NCI-H2029 treated with DMSO at 0.1 percent for 48 hours (cell line): ENCODE measurements around the gene SPATA2.
"Not testable (repeated sequence)": the region's sequence is repeated elsewhere in the genome, so short reads cannot be mapped to it uniquely, and the experiment has no call there.

Experiments used
- DNase-seq: peaks from one replicate; lab custom pipeline; 2025; lab: John Stamatoyannopoulos, UW

SPATA2 gene

DNA sequence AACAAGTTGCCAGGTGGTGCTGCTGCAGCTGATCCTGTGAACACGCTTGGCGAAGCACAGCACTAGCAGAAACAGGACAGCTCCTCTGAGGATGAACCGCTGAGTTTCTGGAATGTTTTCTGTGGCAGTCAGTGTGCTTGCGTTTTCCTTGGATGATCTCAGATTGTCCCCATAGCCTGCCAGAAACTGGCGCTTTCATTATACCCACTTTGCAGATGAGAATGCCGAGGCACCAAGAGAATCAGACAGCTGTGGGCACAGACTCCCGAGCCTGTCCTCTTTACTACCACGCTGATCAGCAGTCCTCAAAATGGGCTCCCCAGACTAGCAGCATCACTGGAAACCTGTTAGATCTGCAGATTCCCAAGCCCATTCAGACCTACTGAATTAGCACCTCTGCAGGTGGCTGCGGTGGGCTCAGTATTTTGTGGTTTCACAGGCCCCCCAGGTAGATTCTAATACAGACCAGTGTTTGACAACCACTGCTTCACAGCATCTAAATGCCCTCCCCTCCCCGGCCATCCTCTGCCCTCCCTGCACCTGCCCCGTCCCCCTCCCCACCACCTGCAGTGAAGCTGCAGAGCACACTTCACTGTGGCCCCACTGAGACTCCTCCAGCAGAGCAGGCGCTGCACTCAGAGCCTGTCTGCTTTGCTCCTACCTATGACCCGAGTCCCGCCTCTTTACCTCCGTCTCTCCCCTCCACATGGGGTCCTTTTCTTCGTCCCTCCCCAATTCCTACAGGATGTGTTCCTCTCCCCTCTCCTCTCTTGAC, 29.6 kb downstream of the SPATA2 start:
- no peak for DNase-seq

DNA sequence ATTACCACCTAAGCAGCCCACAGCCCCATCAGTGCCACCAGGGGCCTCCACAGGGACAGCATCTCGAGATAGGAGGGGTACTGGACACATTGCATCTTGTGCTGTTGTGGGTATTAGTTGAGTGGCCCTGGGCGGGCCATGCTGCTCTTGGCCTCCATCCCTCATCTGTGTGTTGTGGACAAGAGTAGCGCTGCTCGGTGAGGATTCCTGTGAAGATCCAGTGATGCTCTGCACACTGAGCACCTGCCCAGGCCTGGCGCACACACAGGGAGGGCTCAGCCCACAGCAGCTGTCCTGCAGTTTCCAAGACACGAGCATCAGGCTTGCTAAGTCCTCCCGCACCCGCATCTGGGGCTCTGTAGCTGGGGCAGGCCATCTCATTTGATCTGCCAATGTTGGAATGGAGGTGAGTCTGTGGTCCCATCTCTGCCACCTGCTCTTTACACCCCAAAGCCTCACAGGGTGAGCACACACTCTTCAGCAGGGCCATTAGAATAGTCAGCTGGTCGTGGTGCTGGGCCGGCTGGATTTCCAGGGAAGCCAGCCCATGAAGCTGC, 32.0 kb downstream of the SPATA2 start:
- DNase-seq, result no peak

DNA sequence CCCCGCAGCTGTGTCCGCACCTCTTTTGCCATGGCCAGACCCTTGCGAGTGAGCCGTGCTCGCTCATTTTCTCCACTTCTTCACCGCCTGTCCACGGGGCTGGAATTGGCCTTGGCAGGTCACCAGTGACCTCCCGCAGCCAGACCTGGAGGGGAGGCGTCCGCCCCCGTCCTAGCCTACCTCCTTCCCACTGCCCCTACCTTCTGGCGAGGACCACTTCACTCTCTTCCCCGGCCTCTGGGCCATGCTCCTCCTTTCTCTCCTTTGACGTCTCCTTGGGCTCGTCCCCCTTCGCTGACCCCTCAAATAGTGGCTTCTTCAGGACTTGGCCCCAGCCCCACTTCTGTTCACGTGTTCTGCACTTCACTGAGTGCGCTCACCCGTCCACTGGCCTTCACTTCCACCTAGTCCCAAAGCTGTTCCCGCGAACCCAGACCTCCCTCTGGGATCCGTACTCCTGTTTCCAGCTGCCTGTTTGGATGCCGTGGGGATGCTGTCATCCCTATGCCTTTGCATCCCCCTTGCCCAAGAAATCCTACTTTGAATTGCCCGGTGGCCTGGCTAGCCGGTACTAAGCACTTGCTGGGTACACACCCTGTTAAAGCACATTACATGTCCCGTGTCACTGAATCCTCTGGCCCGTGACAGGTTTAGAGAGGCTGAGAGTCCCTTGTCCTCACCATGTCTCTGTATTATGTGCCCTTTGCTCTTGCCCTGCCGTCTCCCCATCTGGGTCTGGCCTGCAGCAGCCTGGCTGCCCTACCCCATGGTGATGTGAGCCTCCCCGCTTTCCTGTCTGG, 33.0 kb downstream of the SPATA2 start:
- DNase-seq, result no peak

DNA sequence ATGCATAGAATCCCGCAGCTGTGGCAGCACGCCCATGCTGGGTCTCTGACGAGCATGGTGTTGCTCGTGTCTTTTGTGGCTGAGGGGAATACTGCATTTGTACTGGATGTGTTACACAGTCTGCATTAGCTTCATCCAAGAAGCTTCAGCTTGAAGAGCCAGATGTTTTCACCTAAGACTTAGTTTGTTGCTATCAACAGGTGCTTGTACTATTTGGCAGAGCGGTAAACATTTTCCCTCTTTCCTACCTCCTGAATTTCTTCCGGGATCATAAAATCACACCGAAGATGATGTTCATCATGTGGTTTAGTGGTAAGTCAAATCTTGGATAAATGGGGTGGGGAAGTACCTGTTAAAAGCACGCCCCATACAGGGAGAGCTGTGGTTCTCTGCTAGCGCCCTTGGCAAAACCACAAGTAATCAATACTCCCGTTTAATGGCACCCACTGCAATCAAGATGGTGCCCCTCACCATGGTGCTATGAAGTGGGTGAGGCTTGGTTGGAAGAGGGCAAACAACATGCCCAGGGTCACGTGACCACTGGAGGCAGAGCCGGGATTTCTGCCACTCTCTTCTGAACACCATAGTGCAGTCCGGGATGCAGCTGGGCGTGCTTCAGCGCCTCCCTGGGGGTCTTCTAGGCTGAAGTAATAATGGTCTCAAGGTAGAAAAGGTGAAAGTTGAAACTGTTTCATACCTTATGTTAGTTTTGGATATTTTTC, 34.4 kb downstream of the SPATA2 start:
- no peak for DNase-seq

DNA sequence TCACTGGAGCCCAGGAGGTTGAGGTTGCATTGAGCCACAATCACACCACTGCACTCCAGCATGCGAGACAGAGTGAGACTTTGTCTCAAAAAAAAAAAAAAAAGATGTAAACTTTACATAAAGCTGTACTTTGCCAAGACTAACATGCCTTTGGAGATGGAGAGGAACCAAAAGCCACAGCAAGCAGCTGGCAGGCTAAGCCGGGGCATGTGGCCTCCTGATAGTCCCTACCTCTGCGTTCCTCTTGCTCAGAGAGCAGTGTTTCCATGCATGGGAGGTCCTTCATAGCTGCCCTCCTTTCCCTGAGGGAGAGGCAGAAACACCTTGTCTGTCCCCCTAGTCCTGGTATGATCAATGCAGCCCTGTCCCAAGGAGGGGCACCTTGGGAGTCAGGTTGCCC, 35.2 kb downstream of the SPATA2 start:
- no peak for DNase-seq

DNA sequence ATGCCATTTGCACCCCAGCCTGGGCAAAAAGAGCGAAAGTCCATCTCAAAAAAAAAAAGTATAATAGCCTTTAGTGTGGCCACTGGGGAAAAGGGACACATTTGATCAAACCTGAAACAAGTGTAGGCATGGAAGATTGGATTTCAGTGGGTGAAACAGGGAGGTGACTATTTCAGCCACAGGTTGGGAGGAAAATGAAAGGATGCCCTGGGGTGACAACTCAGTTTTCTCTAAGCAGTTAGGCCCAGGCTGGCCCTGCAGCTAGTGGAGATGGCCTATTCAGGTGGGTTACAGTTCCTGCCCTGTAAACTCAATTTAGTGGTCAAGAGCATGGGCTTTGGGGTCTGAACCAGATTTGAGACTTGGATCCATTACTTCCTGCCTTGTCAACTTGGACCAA, 36.4 kb downstream of the SPATA2 start:
- DNase-seq, result no peak

DNA sequence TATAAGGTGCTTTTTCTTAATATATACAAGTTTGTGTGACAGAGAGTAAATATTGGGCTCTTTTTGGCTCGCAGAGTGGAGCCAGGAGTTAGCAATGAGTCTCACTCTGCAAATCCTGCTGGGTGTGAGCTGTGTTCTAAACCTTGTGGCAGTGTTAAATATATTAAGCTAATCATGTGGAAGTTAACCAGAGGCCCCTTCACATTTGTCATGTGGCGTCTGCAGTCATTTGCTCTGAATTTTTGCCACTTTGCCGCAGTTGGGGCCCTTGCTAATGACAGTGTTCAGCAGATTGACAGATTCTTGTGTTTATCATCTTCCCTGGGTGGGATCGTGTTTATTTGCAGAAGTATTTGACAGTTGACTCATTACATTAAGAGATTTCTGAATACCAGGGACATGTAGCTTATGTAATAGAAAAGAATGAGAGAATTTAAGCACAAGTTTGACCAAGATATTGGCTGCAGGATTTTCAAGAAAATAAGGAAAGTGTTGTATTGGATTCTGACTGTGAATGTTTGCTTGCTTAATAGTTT, 37.9 kb downstream of the SPATA2 start:
- DNase-seq, result no peak

DNA sequence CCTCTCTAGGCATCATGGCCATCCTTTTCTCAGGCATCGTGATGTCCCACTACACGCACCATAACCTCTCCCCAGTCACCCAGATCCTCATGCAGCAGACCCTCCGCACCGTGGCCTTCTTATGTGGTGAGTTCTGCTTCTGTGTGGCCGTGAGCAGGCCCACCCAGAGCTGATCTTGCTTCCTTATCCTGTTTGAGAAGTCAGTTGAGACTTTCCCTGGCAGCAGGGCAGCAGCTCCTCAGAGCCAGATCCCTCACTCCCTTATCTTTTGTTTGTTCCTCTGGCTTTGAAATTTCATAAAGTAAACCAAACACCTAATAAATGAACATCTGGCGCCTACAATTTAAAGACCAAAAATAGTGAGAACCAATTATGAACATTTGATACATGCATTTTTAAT, 40.6 kb downstream of the SPATA2 start:
- no peak for DNase-seq

DNA sequence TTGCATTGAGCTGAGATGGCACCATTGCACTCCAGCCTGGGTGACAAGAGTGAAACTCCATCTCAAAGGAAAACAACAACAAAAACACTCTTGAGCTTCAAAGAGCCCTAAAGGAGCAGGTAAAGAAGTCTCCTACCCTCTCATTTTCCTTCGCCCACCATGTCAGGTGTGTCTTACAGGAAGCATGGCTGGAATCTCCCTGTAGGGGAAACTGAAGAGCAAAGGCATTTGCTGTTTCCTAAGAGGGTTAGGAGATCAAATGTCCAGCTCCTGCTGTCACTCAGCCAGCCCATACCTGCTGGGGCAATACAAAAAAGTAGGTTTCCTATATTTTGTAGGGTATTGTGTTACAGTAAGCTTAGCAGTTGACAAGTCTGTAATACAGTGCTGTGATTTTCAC, 43.3 kb downstream of the SPATA2 start:
- DNase-seq, result no peak

DNA sequence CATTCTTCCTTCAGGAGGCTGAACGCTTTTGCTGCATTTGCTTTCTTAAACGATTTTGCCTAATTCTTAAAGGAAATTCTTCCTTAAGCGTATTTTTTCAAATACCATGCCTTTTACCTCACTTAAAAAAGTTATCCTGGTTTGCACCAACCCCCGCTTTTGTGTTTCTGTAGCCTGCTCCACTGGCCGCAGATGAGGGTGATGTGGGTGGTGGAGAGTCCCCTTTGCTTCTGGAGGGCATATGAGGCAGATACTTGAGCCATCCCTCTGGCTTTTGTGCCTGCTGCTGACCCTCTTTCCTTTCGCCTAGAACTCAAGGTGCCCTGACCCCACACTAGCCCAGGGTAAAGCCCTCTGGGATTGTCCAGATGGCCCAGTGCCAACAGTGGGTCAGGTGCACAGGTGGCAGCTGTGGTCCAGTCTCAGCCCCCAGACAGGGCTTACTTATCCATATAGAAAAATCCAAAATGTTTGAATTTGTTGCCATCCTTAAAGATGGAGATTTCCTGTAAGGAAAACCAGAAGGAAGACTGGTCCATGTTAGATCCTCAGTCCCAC, 43.9 kb downstream of the SPATA2 start:
- no peak for DNase-seq

DNA sequence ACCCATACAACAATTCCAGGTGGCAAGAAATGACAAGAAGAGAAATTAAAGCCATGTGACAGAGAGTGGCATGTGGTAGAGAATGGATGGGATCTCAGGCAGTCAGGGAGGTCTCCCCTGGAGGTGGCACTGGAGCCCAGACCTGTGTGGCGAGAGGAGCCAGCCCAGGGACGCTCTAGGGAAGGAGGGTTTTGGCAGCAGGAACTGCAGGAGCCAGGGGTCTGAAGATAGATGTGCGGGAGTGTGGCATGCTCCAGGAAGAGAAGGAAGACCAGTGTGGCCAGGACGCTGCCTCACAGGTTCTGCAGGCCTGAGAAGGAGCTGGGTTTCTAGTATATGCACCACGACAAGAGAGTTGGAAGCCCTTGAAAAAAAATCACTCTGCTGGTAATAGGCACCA, 45.1 kb downstream of the SPATA2 start:
- no peak for DNase-seq

DNA sequence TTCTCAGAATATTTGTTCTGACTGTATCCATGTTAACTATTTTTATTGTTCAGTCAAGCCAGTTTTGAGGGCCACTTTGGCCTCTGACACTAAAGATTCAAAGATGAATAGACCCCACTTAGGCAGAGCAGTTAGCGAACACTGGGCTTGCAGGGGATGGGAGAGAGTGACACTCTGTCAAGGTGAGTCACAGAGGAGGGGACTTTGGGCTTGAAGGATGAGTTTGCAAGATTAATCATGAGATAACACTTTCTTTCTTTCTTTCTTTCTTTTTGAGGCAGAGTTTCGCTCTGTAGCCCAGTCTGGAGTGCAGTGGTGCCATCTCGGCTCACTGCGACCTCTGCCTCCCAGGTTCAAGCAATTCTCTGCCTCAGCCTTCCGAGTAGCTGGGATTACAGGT, 46.4 kb downstream of the SPATA2 start:
- no peak for DNase-seq

DNA sequence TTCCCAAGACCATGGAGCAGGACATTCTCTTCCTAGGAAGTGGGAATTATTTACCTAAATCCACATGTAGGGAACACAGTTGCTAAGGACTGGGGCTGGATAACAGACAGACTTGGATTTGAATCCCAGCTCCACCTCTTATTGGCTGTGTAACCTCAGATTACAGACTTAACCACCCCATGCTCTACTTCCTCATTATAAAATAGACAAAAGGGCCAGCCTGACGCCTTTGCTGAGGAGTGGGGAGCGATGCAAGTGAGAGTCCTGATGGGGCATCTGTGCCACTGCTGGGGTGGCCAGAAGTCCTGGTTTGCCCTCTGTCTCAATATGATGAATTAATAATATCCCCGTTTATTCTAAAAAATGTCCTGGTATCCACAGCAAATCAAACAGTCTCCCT, 46.8 kb downstream of the SPATA2 start:
- no peak for DNase-seq

DNA sequence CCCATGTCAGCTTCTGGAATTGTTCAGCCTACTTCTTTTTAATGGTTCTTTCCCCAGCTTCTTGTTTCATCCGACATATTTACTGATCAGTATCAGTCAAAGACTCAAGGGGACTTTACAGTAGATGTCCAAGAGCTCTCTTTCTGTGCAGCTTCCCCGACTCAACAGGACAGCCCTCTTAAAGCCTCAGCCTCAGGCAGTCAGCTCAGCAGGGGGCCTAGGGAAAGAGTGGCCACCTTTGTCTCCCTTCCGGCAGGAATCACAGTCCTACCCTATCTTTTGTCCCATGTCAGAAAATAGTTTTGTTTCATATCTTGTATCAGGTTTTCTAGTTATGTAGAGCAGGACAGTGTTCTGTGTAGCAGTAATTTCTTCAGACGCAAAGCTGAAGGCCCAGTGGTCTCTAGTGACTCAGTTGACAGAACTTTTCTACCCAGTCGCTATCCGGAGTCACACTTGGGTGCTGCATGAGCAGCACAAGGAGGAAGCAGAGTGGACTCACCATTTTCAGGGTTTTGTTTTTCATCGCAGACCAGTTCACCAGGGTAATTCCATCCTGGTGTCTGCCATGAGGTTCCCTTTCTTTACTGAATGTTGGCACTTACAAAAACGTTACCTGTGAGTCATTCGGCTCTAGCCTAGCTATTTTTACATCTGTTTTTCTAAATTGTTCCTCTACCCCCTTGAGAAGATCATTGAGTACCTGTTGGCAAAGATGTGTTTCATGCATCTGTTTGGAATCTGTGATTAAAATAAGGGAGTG, 47.7 kb downstream of the SPATA2 start:
- no peak for DNase-seq

DNA sequence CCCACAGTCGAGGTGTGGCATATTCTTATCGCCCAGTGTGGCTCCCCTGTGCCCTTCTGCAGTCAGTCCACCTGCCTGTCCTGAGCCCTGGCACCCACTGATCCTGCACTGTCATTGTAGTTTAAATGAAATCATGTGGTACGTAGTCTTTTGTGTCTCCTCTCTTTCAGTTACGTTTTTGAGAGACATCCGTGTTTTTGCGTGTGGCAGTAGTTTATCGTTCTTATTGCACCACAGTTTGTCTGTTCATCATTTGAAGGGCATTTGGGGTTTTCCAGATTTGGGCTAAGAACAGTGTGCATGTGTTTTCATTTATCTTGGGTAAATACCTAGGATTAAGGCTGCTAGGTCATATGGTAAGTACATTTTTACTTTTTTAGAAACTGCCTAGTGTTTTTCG, 49.3 kb downstream of the SPATA2 start:
- no peak for DNase-seq

DNA sequence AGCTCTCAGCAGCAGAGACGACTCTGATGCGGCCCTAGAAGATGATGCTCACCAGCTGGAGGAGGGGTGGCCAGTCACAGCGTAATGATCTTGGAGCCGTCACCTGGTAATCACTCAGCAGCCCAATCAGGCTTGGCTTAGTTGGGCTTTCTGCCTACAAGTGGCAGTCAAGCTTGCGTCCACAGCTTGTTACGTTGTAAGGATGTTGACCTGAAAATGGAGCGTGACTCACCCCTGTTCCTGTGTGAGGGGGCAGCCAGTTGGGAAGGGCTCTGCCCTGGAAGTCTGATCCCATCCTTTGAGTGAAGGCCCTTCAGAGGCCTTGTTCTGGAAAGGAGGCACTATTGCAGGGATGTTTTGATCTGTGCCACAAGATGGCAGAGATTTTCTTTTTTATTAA, 49.8 kb downstream of the SPATA2 start:
- DNase-seq, result no peak

DNA sequence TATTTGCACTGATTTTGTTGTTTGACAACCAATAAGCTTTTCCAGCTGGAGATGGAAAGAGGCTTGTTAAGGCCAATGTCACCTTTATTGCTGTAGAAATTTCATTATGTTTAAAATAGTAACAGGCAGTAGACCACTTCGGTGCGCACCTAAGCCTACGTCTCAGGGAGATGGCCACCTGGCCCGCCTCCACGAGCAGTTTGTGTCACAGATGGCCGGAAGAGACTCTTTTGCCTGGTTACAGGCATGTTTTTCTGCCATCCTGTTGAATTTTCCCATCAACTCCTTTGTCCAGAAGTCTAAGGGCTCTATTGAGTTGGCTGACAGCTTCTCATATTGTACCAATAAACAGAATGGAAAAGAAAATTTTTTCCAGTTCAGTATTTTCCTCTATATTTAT, 51.7 kb downstream of the SPATA2 start:
- DNase-seq, result no peak

DNA sequence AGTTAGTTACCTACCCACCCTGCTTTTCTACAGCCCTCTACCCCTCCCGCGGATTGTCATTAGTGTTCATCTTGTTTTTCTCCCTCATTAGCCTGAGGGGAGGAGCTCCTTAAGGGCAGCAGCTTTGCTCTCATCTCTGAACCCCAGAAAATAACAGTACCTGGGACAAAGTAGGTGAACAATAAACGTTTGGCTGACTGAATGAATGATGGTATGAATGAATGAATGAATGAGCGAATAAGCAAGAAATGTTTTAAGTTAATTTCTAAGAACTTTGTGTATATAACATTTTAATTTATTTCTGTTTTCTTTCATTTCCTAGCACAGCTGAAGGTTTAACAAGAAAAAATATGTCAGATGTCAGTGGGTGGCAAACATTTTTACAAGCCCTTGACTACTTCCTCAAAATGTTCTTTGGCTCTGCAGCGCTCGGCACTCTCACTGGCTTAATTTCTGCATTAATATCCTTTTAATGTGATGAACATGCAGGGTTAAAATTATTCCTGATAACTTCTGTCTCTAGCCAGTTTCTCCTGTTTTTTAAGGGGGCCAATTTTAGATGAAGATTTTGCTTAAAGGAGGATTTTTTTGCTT, 52.6 kb downstream of the SPATA2 start:
- no peak for DNase-seq

DNA sequence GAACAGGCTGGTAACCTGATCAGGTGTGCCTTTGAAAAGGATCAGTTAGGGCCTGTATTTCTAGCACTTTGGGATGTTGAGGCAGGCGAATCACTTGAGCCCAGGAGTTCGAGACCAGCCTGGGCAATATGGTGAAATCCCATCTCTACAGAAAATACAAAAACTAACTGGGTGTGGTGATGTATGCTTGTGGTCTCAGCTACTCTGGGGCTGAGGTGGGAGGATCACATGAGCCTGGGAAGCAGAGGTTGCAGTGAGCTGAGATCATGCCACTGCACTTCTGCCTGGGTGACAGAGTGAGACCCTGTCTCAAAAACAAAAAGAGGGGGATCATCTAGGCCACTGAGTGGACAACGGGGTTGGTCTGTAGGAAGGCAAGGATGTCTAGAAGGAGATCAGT, 54.1 kb downstream of the SPATA2 start:
- DNase-seq, result not testable (repeated sequence)

DNA sequence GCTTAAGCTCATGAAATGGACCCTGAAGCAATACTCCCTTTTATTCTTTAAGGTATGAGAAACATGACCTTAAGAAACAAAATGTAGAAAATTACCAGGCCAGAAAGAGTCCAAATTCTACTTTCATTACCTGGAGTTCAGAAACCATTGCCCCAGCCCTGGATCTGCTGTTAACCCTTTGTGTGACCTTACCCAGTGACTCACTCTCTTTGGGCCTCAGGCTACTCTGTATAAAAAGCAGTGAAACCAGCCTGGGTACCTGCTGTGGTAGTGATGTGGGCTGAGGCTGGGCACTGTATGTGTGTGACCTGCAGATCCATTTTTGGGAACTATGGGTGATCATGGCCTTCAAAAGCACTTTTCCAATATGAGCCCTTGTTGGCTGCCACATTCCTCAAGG, 55.5 kb downstream of the SPATA2 start:
- DNase-seq, result no peak

DNA sequence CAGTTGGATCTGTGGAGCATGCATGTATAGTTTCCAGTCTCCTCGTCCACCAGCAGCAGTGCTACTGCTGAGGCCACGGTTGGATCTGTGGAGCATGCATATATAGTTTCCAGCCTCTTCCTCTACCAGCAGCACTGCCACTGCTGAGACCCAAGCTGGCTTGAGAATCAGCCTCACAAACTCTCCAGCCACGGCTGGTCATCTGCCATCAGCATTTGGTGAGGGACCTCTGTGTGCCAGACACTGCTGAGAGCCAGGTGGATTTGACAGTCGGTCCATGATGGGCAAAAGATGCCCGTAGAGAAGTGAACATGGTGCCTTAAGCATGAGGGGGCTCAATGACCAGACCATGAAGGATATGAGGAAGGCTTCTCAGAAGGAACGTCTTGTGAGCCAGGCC, 56.3 kb downstream of the SPATA2 start:
- DNase-seq, result no peak
